Breast epithelium (tissue), 3 donors: ENCODE measurements around the gene GPNMB.

Source experiments
- POLR2A ChIP-seq: fragments of 450-650 bp; IDR thresholded peaks from one replicate; pipeline ENCODE4 v1.6.1; 2016; ENCODE audit warnings: antibody characterized with exemption, mild to moderate bottlenecking, moderate library complexity
- TF ChIP-seq, protein P1 (sequence below), 3 donors: fragments of 450-650 bp; IDR thresholded peaks; one replicate each; pipeline ENCODE4 v1.5.1; 2016 to 2017; ENCODE audit warnings: antibody characterized with exemption in 3 of 3, mild to moderate bottlenecking in 3 of 3, moderate library complexity in 3 of 3

DNA sequence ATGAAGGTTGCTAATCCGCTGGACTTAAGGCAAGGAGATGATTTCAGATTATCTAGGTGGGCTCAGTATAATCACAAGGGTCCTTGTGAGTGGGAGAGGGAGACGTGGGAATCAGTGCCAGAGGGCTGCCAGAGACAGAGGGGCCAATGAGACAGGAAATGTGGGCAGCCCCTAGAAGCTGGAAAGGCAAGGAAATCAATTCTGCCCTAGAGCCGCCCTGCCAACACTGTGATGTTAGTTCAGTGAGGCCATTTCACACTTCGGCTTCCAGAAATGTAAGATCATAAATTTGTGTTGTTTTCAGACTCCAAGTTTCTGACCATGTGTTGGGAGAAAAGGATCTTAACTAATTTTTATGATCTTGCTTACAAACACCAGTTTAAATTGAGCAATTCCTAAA, 3.6 kb upstream of the GPNMB start:
- TF ChIP-seq, protein P1, sequence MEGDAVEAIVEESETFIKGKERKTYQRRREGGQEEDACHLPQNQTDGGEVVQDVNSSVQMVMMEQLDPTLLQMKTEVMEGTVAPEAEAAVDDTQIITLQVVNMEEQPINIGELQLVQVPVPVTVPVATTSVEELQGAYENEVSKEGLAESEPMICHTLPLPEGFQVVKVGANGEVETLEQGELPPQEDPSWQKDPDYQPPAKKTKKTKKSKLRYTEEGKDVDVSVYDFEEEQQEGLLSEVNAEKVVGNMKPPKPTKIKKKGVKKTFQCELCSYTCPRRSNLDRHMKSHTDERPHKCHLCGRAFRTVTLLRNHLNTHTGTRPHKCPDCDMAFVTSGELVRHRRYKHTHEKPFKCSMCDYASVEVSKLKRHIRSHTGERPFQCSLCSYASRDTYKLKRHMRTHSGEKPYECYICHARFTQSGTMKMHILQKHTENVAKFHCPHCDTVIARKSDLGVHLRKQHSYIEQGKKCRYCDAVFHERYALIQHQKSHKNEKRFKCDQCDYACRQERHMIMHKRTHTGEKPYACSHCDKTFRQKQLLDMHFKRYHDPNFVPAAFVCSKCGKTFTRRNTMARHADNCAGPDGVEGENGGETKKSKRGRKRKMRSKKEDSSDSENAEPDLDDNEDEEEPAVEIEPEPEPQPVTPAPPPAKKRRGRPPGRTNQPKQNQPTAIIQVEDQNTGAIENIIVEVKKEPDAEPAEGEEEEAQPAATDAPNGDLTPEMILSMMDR (IDR thresholded peaks at IDR 0.05): no peak
- no peak for TF ChIP-seq POLR2A
